H9 (cell line): ENCODE data around the gene LUZP2. TPM values are rescaled to one million over a fixed set of nuclear protein-coding genes. Genes with fewer than 3 reads are reported as not detected.

Source experiments
- DNase-seq: peaks from one replicate; pipeline ENCODE4 v3.0.0-alpha.2; 2017
- H2AFZ ChIP-seq: one replicate; pipeline ENCODE4 v1.6.1; 2013; ENCODE audit warnings: mild to moderate bottlenecking, low read length, control low read depth, moderate library complexity
- H2AK5ac ChIP-seq: 2 replicates; pipeline ENCODE4 v1.6.1; 2013; ENCODE audit warnings: low read length, control low read depth, mixed read lengths; ENCODE audit not compliant: insufficient read length
- H2BK120ac ChIP-seq: one replicate; pipeline ENCODE4 v1.6.1; 2013; ENCODE audit warnings: low read depth, mild to moderate bottlenecking, low read length, control low read depth, inconsistent platforms; ENCODE audit not compliant: poor library complexity, severe bottlenecking
- H2BK12ac ChIP-seq: 2 replicates; pipeline ENCODE4 v1.6.1; 2013; ENCODE audit warnings: low read length, control low read depth, mixed read lengths, low read depth; ENCODE audit not compliant: insufficient read length
- H2BK15ac ChIP-seq: 2 replicates; pipeline ENCODE4 v1.6.1; 2013; ENCODE audit warnings: low read depth, low read length, control low read depth
- H2BK20ac ChIP-seq: one replicate; pipeline ENCODE4 v1.6.1; 2013; ENCODE audit warnings: low read depth, mild to moderate bottlenecking, low read length, control low read depth, inconsistent platforms; ENCODE audit not compliant: poor library complexity, severe bottlenecking
- H2BK5ac ChIP-seq: 2 replicates; pipeline ENCODE4 v1.6.1; 2013; ENCODE audit warnings: low read length, control low read depth, mixed read lengths; ENCODE audit not compliant: insufficient read length
- H3K14ac ChIP-seq: 2 replicates; pipeline ENCODE4 v1.6.1; 2013; ENCODE audit warnings: low read length, control low read depth; ENCODE audit not compliant: insufficient read depth
- H3K18ac ChIP-seq: 2 replicates; pipeline ENCODE4 v1.6.1; 2013; ENCODE audit warnings: low read depth, mild to moderate bottlenecking, mixed read lengths, low read length, control low read depth; ENCODE audit not compliant: insufficient read length
- H3K23ac ChIP-seq: 2 replicates; pipeline ENCODE4 v1.6.1; 2013; ENCODE audit warnings: low read length, control low read depth, mixed read lengths, low read depth; ENCODE audit not compliant: insufficient read length
- H3K23me2 ChIP-seq: 2 replicates; pipeline ENCODE4 v1.6.1; 2013; ENCODE audit warnings: low read depth, mild to moderate bottlenecking, mixed read lengths, low read length, control low read depth; ENCODE audit not compliant: insufficient read length, poor library complexity, severe bottlenecking
- H3K27ac ChIP-seq: 2 replicates; pipeline ENCODE4 v1.5.1; 2013; ENCODE audit warnings: low read length, control low read depth, mixed read lengths, low read depth; ENCODE audit not compliant: insufficient read length
- H3K27me3 ChIP-seq: 2 replicates; pipeline ENCODE4 v1.6.1; 2013; ENCODE audit warnings: low read length, control low read depth, inconsistent platforms; ENCODE audit not compliant: insufficient read depth
- H3K4ac ChIP-seq: 2 replicates; pipeline ENCODE4 v1.6.1; 2013; ENCODE audit warnings: low read depth, mild to moderate bottlenecking, control low read depth, inconsistent platforms, low read length, moderate library complexity
- H3K4me1 ChIP-seq: 2 replicates; pipeline ENCODE4 v1.6.1; 2013; ENCODE audit warnings: low read length, control low read depth, inconsistent platforms; ENCODE audit not compliant: insufficient read depth
- H3K4me2 ChIP-seq: 2 replicates; pipeline ENCODE4 v1.6.1; 2013; ENCODE audit warnings: low read length, control low read depth, mixed read lengths; ENCODE audit not compliant: insufficient read length, insufficient read depth
- H3K56ac ChIP-seq: 2 replicates; pipeline ENCODE4 v1.6.1; 2013; ENCODE audit warnings: low read depth, mild to moderate bottlenecking, mixed read lengths, low read length, control low read depth; ENCODE audit not compliant: insufficient read length
- H3K79me1 ChIP-seq: 2 replicates; pipeline ENCODE4 v1.6.1; 2013; ENCODE audit warnings: low read depth, mild to moderate bottlenecking, moderate library complexity, low read length, control low read depth, inconsistent platforms; ENCODE audit not compliant: insufficient read depth, poor library complexity, severe bottlenecking
- H3K79me2 ChIP-seq: 2 replicates; pipeline ENCODE4 v1.6.1; 2013; ENCODE audit warnings: low read length, control low read depth, inconsistent platforms; ENCODE audit not compliant: insufficient read depth
- H3K9ac ChIP-seq: 2 replicates; pipeline ENCODE4 v1.6.1; 2013; ENCODE audit warnings: low read length, control low read depth, mixed read lengths; ENCODE audit not compliant: insufficient read length; ENCODE audit errors: extremely low read depth
- H3K9me3 ChIP-seq: one replicate; pipeline ENCODE4 v1.6.1; 2013; ENCODE audit warnings: low read depth, low read length, inconsistent platforms; ENCODE audit not compliant: control insufficient read depth
- H3T11ph ChIP-seq: one replicate; pipeline ENCODE4 v1.6.1; 2013; ENCODE audit warnings: mild to moderate bottlenecking, low read length, control low read depth, inconsistent platforms
- H4K20me1 ChIP-seq: one replicate; pipeline ENCODE4 v1.6.1; 2013; ENCODE audit not compliant: control insufficient read depth, insufficient read length, insufficient read depth
- H4K5ac ChIP-seq: 2 replicates; pipeline ENCODE4 v1.6.1; 2013; ENCODE audit warnings: low read depth, mild to moderate bottlenecking, mixed read lengths, low read length, control low read depth; ENCODE audit not compliant: insufficient read length
- H4K8ac ChIP-seq: replicated peaks from 2 replicates; pipeline ENCODE4 v1.6.1; 2013; ENCODE audit warnings: low read length, control low read depth, mixed read lengths, low read depth; ENCODE audit not compliant: insufficient read length
- H4K91ac ChIP-seq: 2 replicates; pipeline ENCODE4 v1.6.1; 2013; ENCODE audit warnings: low read depth, mild to moderate bottlenecking, moderate library complexity, mixed read lengths, low read length, control low read depth; ENCODE audit not compliant: insufficient read length
- H3K27ac Mint-ChIP-seq, 3 experiments: 2 replicates in 2 of 3; 3 replicates in 1 of 3; pipeline ENCODE4 v1.8.0; 2020 to 2021; ENCODE audit warnings: mixed read lengths in 3 of 3, mild to moderate bottlenecking in 1 of 3, moderate library complexity in 1 of 3
- H3K27me3 Mint-ChIP-seq: 2 replicates; pipeline ENCODE4 v1.8.0; 2021; ENCODE audit warnings: low read depth, mild to moderate bottlenecking, moderate library complexity, mixed read lengths
- H3K36me3 Mint-ChIP-seq, 3 experiments: 2 replicates in 2 of 3; 3 replicates in 1 of 3; pipeline ENCODE4 v1.8.0; 2020 to 2021; ENCODE audit warnings: low read depth in 3 of 3, mixed read lengths in 3 of 3; ENCODE audit not compliant: insufficient read depth in 1 of 3
- H3K4me1 Mint-ChIP-seq, 2 experiments: 2 replicates each; pipeline ENCODE4 v1.8.0; 2020; ENCODE audit warnings: mixed read lengths in 2 of 2
- H3K4me3 Mint-ChIP-seq, 2 experiments: 2 replicates in 1 of 2; 3 replicates in 1 of 2; pipeline ENCODE4 v1.8.0; 2020 to 2021; ENCODE audit warnings: mild to moderate bottlenecking in 2 of 2, mixed read lengths in 2 of 2, moderate library complexity in 1 of 2
- H3K9me3 Mint-ChIP-seq, 2 experiments: 2 replicates in 1 of 2; 3 replicates in 1 of 2; pipeline ENCODE4 v1.8.0; 2020; ENCODE audit warnings: mild to moderate bottlenecking in 2 of 2, mixed read lengths in 2 of 2, moderate library complexity in 1 of 2
- CTCF ChIP-seq: fragments of 200-600 bp; sonication (generic); conservative IDR thresholded peaks from 3 replicates; pipeline ENCODE4 v1.8.0; 2021; ENCODE audit warnings: antibody characterized with exemption, mild to moderate bottlenecking
- WGBS: extraction: QIAGEN DNeasy Blood & Tissue Kit; methylation state at CpG from one replicate; pipeline ENCODE4 v1.1.7; 2013; ENCODE audit warnings: missing lambda C conversion rate, low lambda C conversion rate, mixed read lengths; ENCODE audit not compliant: insufficient read length; ENCODE audit errors: extremely low coverage; 5-methylcytosine and 5-hydroxymethylcytosine counted together
- total RNA-seq: library from RNA; stranded (reverse); gene quantifications from 2 replicates; pipeline ENCODE4 v1.2.1, GENCODE V29; 2021

LUZP2 gene
- total RNA-seq, 1 experiment from 2014 or later, result 25.4 TPM

DNA sequence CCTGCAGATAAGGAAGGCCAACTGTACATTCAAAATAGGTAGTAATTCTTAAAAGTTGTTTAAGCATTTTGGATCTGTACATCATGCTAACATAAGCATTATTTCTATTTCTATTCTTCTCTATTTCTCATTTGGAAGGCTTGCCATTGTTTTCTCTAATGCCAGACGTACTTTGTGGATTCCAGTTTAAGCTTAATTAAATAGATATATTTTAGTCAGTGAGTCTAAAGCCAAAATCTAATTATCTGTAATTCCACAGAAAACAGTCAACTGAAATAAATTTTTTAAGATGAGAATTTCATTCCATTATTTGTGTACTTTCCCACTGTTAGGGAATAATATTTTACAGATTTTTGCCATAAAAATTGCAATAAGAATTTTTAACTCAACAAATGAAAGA lies 123.0 kb downstream of the LUZP2 start:
- H3T11ph ChIP-seq, result no peak overlapping the region
- Mint-ChIP-seq H3K27me3 (no peaks in the 10 kb centered on the region), H3K4me1 (peaks cover 3 to 12% of the 10 kb centered on the region in 2 experiments), H3K27ac (no peak overlapping the region), H3K9me3 (no peaks in the 10 kb centered on the region), H3K36me3 (no peaks in the 10 kb centered on the region; a peak in 1 of 7 replicates), H3K4me3 (no peak overlapping the region)
- no peak overlapping the region for H2BK120ac ChIP-seq
- no peaks in the 10 kb centered on the region for H3K27me3 ChIP-seq
- no peak overlapping the region for H2AFZ ChIP-seq
- no peaks in the 10 kb centered on the region for H3K23me2 ChIP-seq
- no peak for TF ChIP-seq CTCF
- H4K5ac ChIP-seq, result no peak overlapping the region
- H3K9ac ChIP-seq, result no peak overlapping the region
- no peak overlapping the region for H3K18ac ChIP-seq
- H3K79me2 ChIP-seq, result no peaks in the 10 kb centered on the region
- H4K91ac ChIP-seq, result no peak overlapping the region
- H4K20me1 ChIP-seq, result no peaks in the 10 kb centered on the region
- no peak overlapping the region for H4K8ac ChIP-seq
- H2BK20ac ChIP-seq, result no peak overlapping the region
- no peak overlapping the region for H3K56ac ChIP-seq
- no peaks in the 10 kb centered on the region for H3K4me1 ChIP-seq
- no peak overlapping the region for H3K4ac ChIP-seq
- H3K9me3 ChIP-seq, result no peaks in the 10 kb centered on the region
- no peak overlapping the region for H2BK12ac ChIP-seq
- no peak overlapping the region for H2BK15ac ChIP-seq
- no CpG with 5 or more reads among the region's 1 CpG for WGBS
- no peak overlapping the region for H3K27ac ChIP-seq
- no peak overlapping the region for H2AK5ac ChIP-seq
- H3K23ac ChIP-seq, result no peak overlapping the region
- no peak overlapping the region for H2BK5ac ChIP-seq
- no peak overlapping the region for H3K4me2 ChIP-seq
- no peaks in the 10 kb centered on the region for H3K79me1 ChIP-seq
- no peak overlapping the region for H3K14ac ChIP-seq
- no peak for DNase-seq
